ENCODE measurements around the gene SPATS1. TPM values are rescaled to one million over a fixed set of nuclear protein-coding genes. Genes with fewer than 3 reads are reported as not detected.

Gene SPATS1
- total and polyA plus RNA-seq, 11 donors: not detected

DNA sequence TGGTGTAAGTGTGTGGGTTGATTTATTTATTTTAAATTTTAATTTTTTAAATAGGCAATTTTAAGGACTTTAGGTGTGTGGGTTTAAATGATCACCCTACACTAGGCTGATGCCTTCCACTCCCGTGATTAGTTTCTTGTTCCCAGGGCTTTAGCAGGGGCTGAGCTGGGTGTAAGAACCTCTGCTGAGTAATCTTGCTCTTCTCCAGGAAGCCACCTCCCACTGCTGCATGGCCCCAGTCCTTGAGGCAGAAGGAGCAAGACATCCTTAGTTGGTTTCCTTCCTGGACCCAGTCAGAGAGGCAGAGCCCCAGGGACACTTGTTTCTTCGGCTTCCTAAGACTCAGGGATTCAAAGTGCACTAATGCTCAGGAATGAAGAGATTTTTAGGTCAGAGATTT lies 25.2 kb downstream of the SPATS1 start:
- no peak for ATAC-seq
- Histone ChIP-seq H3K9me3 (peaks cover 0 to 5% (median 0%) of the 10 kb centered on the region in 12 donors), H3K4me1 (no peaks in the 10 kb centered on the region), H3K4me3 (no peak overlapping the region), H3K36me3 (no peaks in the 10 kb centered on the region), H3K27ac (no peak overlapping the region), H3K27me3 (peaks cover 0 to 13% (median 0%) of the 10 kb centered on the region in 9 donors)
- TF ChIP-seq POLR2A (IDR thresholded peaks at IDR 0.05) (no peak), CTCF (IDR thresholded peaks at IDR 0.05) (no peak)
- intact Hi-C loops (cut with DNase I): no loop called here
- WGBS, 4 donors: 31 to 54% (median 42%) methylated on average over 2 of the region's 2 CpGs
- no peak for DNase-seq

- WGBS, 4 donors: 73 to 88% (median 81%) methylated on average over 3 of the region's 3 CpGs
- intact Hi-C loops (cut with DNase I): no loop called here
- no peak for TF ChIP-seq POLR2A (IDR thresholded peaks at IDR 0.05)
- no peak for TF ChIP-seq CTCF (IDR thresholded peaks at IDR 0.05)
- Histone ChIP-seq H3K27ac (no peak overlapping the region), H3K4me3 (no peak overlapping the region), H3K4me1 (no peaks in the 10 kb centered on the region), H3K9me3 (peaks cover 0 to 5% (median 0%) of the 10 kb centered on the region in 12 donors), H3K36me3 (no peaks in the 10 kb centered on the region), H3K27me3 (peaks cover 0 to 9% (median 0%) of the 10 kb centered on the region in 9 donors)
- no peak for DNase-seq
- ATAC-seq: no peak
These were observed 30.6 kb downstream of the SPATS1 start for GRCh38 chr6:44373051-44373450.

- no peak for DNase-seq
- TF ChIP-seq CTCF (IDR thresholded peaks at IDR 0.05) (no peak), POLR2A (IDR thresholded peaks at IDR 0.05) (no peak)
- no peak for ATAC-seq
- Histone ChIP-seq H3K27me3 (peaks cover 0 to 6% (median 0%) of the 10 kb centered on the region in 9 donors), H3K4me3 (no peak overlapping the region), H3K4me1 (no peaks in the 10 kb centered on the region), H3K27ac (no peak overlapping the region), H3K36me3 (no peaks in the 10 kb centered on the region), H3K9me3 (peaks cover 0 to 5% (median 0%) of the 10 kb centered on the region in 12 donors)
- intact Hi-C loops (cut with DNase I): no loop called here
- WGBS, 4 donors: 54 to 65% (median 61%) methylated on average over 2 of the region's 2 CpGs
These were observed 31.3 kb downstream of the SPATS1 start for GRCh38 chr6:44373787-44374186.

DNA sequence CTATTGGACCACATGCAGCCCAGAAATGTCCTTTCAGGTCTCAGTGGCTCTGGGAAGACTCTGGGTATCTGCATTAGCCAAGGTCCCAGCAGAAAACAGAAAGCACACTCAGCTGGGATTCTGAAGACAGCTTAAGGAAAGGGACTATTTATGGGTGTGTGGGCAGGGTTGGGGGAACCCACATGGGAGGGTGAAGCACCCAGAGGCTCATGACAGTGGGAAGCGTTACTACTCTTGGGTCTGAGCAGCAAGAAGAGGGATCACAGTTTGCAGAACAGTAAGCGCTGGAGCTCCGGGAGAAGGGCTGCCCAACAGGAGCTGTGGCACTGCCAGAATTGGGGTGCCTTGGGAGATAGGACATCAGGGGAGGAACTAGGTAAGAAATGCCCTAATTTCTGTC lies 32.6 kb downstream of the SPATS1 start:
- Histone ChIP-seq H3K27ac (no peak overlapping the region), H3K4me1 (no peaks in the 10 kb centered on the region), H3K36me3 (no peaks in the 10 kb centered on the region), H3K4me3 (no peak overlapping the region), H3K27me3 (no peaks in the 10 kb centered on the region), H3K9me3 (peaks cover 0 to 5% (median 0%) of the 10 kb centered on the region in 12 donors)
- no peak for DNase-seq
- WGBS, 4 donors: 86 to 94% (median 89%) methylated on average over 3 of the region's 3 CpGs
- intact Hi-C loops (cut with DNase I): no loop called here
- ATAC-seq: no peak
- no peak for TF ChIP-seq CTCF (IDR thresholded peaks at IDR 0.05)
- no peak for TF ChIP-seq POLR2A (IDR thresholded peaks at IDR 0.05)

Data from heart left ventricle (tissue), 16 donors.